A673 (cell line): ENCODE measurements around the gene SCNN1G. TPM values are rescaled to one million over a fixed set of nuclear protein-coding genes. Genes with fewer than 3 reads are reported as not detected.
A peak's percentile ranks its signal among the peaks of the same experiment; 100 is the strongest.

Experiments used
- BruUV-seq: library from RNA; stranded (reverse); fragments of 400-500 nt; replicated peaks from 2 replicates; lab custom pipeline; 2021; lab: Mats Ljungman, UMichigan
- CTCF ChIA-PET: fragments of 300-600 bp; sonication (Branson Sonifier 250); formaldehyde crosslinking; loops from one replicate; lab custom pipeline; 2022; ENCODE audit warnings: antibody characterized with exemption; lab: Charles Lee
- POLR2A ChIA-PET: fragments of 300-600 bp; sonication (Branson Sonifier 250); formaldehyde crosslinking; loops from one replicate; lab custom pipeline; 2022; ENCODE audit warnings: antibody characterized with exemption; ENCODE audit not compliant: low non-redundant PET; lab: Charles Lee
- DNase-seq: peaks from one replicate; pipeline ENCODE4 v3.0.0-alpha.2; 2015; ENCODE audit warnings: low spot score
- H3K27ac ChIP-seq: fragments of 200-600 bp; sonication (generic); 2 replicates; pipeline ENCODE4 v1.5.1; 2016; ENCODE audit warnings: mixed run types, low read depth, mild to moderate bottlenecking, mixed read lengths, antibody characterized with exemption, low read length; ENCODE audit not compliant: poor library complexity, severe bottlenecking
- H3K27me3 ChIP-seq: fragments of 200-600 bp; sonication (generic); replicated peaks from 2 replicates; pipeline ENCODE4 v1.6.1; 2017; ENCODE audit warnings: mixed run types, low read depth, mild to moderate bottlenecking, mixed read lengths, antibody characterized with exemption, low read length; ENCODE audit not compliant: insufficient read depth, poor library complexity
- H3K36me3 ChIP-seq: fragments of 200-600 bp; sonication (generic); 2 replicates; pipeline ENCODE4 v1.6.1; 2016; ENCODE audit warnings: mixed run types, mild to moderate bottlenecking, mixed read lengths, antibody characterized with exemption, low read length; ENCODE audit not compliant: insufficient read depth, poor library complexity, severe bottlenecking
- H3K4me1 ChIP-seq: fragments of 200-600 bp; sonication (generic); 2 replicates; pipeline ENCODE4 v1.6.1; 2017; ENCODE audit warnings: mixed run types, mild to moderate bottlenecking, mixed read lengths, antibody characterized with exemption, low read length; ENCODE audit not compliant: insufficient read depth, poor library complexity, severe bottlenecking
- H3K4me3 ChIP-seq: fragments of 200-600 bp; sonication (generic); 2 replicates; pipeline ENCODE4 v1.5.1; 2016; ENCODE audit warnings: low read depth, mixed run types, mild to moderate bottlenecking, mixed read lengths, low read length; ENCODE audit not compliant: poor library complexity, severe bottlenecking
- H3K9me3 ChIP-seq: fragments of 200-600 bp; sonication (generic); 2 replicates; pipeline ENCODE4 v1.6.1; 2016; ENCODE audit warnings: mixed run types, low read depth, mild to moderate bottlenecking, mixed read lengths, antibody characterized with exemption, low read length; ENCODE audit not compliant: poor library complexity, severe bottlenecking
- EZH2 ChIP-seq: fragments of 200-600 bp; sonication (generic); IDR thresholded peaks from 2 replicates; pipeline ENCODE4 v1.6.1; 2017; ENCODE audit warnings: borderline replicate concordance, low read depth, mild to moderate bottlenecking, mixed read lengths, antibody characterized with exemption, low read length; ENCODE audit not compliant: poor library complexity, severe bottlenecking
- intact Hi-C: fragments of 100-400 bp; cut with micrococcal nuclease; formaldehyde crosslinking; loops from one replicate; pipeline ENCODE4 v1.10.0; 2022; ENCODE audit not compliant: unreplicated experiment
- total RNA-seq: library from RNA; stranded (reverse); gene quantifications from 2 replicates; pipeline ENCODE4 v1.2.3, GENCODE V29; 2021
- TF ChIP-seq, protein P1 (sequence below): fragments of 300-800, 200-600 bp; sonication (generic); conservative IDR thresholded peaks from 2 replicates; pipeline ENCODE4 v1.5.1; 2017; ENCODE audit warnings: low read depth, mild to moderate bottlenecking, antibody characterized with exemption, low read length, moderate library complexity, mixed read lengths

SCNN1G gene
- total RNA-seq, 1 experiment from 2014 or later: 22.3 TPM

- Histone ChIP-seq H3K27ac (no peak overlapping the region), H3K27me3 (no peaks in the 10 kb centered on the region), H3K4me1 (no peaks in the 10 kb centered on the region), H3K4me3 (no peak overlapping the region), H3K9me3 (no peaks in the 10 kb centered on the region), H3K36me3 (no peaks in the 10 kb centered on the region)
- CTCF ChIA-PET: no interaction called here
- DNase-seq: no peak
- no TSS peak for BruUV-seq
- intact Hi-C loops: no loop called here
- POLR2A ChIA-PET: no interaction called here
- TF ChIP-seq, protein P1, sequence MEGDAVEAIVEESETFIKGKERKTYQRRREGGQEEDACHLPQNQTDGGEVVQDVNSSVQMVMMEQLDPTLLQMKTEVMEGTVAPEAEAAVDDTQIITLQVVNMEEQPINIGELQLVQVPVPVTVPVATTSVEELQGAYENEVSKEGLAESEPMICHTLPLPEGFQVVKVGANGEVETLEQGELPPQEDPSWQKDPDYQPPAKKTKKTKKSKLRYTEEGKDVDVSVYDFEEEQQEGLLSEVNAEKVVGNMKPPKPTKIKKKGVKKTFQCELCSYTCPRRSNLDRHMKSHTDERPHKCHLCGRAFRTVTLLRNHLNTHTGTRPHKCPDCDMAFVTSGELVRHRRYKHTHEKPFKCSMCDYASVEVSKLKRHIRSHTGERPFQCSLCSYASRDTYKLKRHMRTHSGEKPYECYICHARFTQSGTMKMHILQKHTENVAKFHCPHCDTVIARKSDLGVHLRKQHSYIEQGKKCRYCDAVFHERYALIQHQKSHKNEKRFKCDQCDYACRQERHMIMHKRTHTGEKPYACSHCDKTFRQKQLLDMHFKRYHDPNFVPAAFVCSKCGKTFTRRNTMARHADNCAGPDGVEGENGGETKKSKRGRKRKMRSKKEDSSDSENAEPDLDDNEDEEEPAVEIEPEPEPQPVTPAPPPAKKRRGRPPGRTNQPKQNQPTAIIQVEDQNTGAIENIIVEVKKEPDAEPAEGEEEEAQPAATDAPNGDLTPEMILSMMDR: no peak
- no peak for TF ChIP-seq EZH2
Observed at GRCh38 chr16:23175651-23176050, 6.9 kb upstream of the SCNN1G start.

GRCh38 chr16:23181506-23181905 is 1.0 kb upstream of the SCNN1G start:
- Histone ChIP-seq H3K27me3 (no peaks in the 10 kb centered on the region), H3K36me3 (no peaks in the 10 kb centered on the region), H3K4me3 (peak overlapping the region; percentile 28), H3K4me1 (peaks cover 6% of the 10 kb centered on the region), H3K27ac (peak overlapping the region; percentile 74), H3K9me3 (no peaks in the 10 kb centered on the region)
- no peak for TF ChIP-seq EZH2
- TF ChIP-seq, protein P1: no peak
- intact Hi-C loops: loop anchor here (5.0 to 10.0 kb wide), 2 partner anchors 63 to 151 kb away; no protein-coding TSS in a partner anchor
- BruUV-seq: no TSS peak
- CTCF ChIA-PET: interaction anchor here (0.6 to 1.8 kb wide), 5 partner anchors 172 to 261 kb away, joined by 6 to 9 read pairs (median 7); no protein-coding TSS in a partner anchor
- DNase-seq: peak; percentile 53
- POLR2A ChIA-PET: interaction anchor here (0.7 kb wide), 1 partner anchor 48 kb away, joined by 8 read pairs; no protein-coding TSS in a partner anchor

- no TSS peak for BruUV-seq
- Histone ChIP-seq H3K27me3 (no peaks in the 10 kb centered on the region), H3K4me1 (peaks cover 6% of the 10 kb centered on the region), H3K4me3 (peak overlapping the region; percentile 69), H3K27ac (peak overlapping the region; percentile 74), H3K36me3 (peaks cover 2% of the 10 kb centered on the region), H3K9me3 (no peaks in the 10 kb centered on the region)
- peak; percentile 88 for DNase-seq
- TF ChIP-seq, protein P1: peak; percentile 78
- no peak for TF ChIP-seq EZH2
- intact Hi-C loops: loop anchor here (1.0 to 10.0 kb wide), 3 partner anchors 63 to 252 kb away; no protein-coding TSS in a partner anchor
- POLR2A ChIA-PET: interaction anchor here (0.7 kb wide), 1 partner anchor 184 kb away, joined by 3 read pairs; no protein-coding TSS in a partner anchor
- CTCF ChIA-PET: interaction anchor here (0.6 to 1.8 kb wide), 4 partner anchors 171 to 253 kb away, joined by 6 to 9 read pairs (median 8); no protein-coding TSS in a partner anchor
Observed at GRCh38 chr16:23182206-23182678, 303 bp upstream of the SCNN1G start.
